SK-N-MC (cell line): ENCODE measurements around the gene LFNG.

Experiments
- EZH2 ChIP-seq: fragments of 200-600 bp; sonication (generic); IDR thresholded peaks from one replicate; pipeline ENCODE4 v1.6.1; 2017; ENCODE audit warnings: antibody characterized with exemption
- FOXP2 ChIP-seq: optimal IDR thresholded peaks from 2 replicates; pipeline ENCODE3; 2011; ENCODE audit warnings: mild to moderate bottlenecking, moderate library complexity; ENCODE audit not compliant: insufficient read depth; ENCODE audit errors: extremely low read length, control extremely low read depth
- POLR2AphosphoS5 ChIP-seq: IDR thresholded peaks from 2 replicates; pipeline ENCODE4 v1.6.1; 2012; ENCODE audit warnings: mild to moderate bottlenecking, low read depth, low read length, borderline replicate concordance

- TF ChIP-seq POLR2AphosphoS5 (no peak), EZH2 (no peak), FOXP2 (no peak)
Observed at GRCh38 chr7:2559283-2559950, 39.8 kb downstream of the LFNG start.
